ENCODE results near the gene SLC39A3.

GRCh38 chr19:2724148-2724557, 15.7 kb downstream of the SLC39A3 start:
- TF ChIP-seq EZH2 (IDR thresholded peaks at IDR 0.05) (no peak), POLR2AphosphoS5 (IDR thresholded peaks at IDR 0.05; ENCODE audit: borderline replicate concordance, low read depth, low read length) (no peak)

Measured in SK-N-MC (cell line).